Stimulated activated CD8-positive, alpha-beta memory T cell treated with anti-CD3 and anti-CD28 coated beads, Interleukin-4, amount 100 ng/mL, for 48 hours (primary cell): ENCODE data around the gene TOLLIP.
A peak's percentile ranks its signal among the peaks of the same experiment; 100 is the strongest.
"Not testable (repeated sequence)": the region's sequence is repeated elsewhere in the genome, so short reads cannot be mapped to it uniquely, and the experiment has no call there.

Experiments used
- DNase-seq: peaks from one replicate; pipeline ENCODE4 v3.0.0-alpha.2; 2020

TOLLIP gene

DNA sequence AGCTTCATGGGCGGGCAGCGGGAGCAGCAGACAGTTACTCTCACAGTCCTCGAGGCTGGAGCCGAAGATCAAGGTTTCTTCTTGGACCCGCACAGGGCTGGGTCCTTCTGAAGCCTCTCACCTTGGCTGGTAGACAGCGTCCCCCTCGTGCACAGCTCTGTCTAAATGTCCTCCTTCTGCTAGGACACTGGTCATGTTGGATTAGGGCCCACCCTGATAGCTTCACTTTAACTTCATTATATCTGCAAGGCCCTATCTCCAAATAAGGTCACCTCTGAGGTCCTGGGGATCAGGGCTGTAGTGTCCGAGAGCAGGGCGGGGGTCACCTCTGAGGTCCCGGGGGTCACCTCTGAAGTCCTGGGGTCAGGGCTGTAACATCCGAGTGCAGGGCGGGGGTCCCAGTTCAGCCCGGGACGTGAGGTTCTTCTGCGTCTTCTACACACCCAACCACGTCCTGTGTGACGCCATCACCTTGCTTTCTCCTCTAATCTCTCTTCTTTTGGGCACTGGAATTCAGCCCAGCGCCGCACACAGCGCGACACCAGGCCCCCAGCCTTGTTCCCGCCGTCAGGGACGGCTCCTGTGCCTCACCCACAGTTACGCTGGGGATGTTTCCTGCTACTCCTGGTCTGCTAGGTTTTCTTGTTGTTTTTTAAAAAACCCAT is 34.1 kb upstream of the TOLLIP start:
- DNase-seq, result no peak

DNA sequence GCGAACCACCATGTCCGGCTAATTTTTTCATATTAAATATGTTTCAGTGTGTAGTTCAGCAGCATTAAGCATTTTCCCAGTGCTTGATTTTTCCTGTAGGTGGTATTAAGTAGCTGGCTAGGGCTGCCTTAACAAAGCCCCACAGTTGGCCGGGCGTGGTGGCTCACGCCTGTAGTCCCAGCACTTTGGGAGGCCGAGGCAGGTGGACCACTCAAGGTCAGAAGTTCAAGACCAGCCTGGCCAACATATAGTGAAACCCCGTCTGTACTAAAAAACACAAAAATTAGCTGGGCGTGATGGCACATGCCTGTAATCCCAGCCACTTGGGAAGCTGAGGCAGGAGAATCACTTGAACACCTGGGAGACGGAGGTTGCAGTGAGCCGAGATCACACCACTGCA is 33.5 kb upstream of the TOLLIP start:
- DNase-seq, result no peak

DNA sequence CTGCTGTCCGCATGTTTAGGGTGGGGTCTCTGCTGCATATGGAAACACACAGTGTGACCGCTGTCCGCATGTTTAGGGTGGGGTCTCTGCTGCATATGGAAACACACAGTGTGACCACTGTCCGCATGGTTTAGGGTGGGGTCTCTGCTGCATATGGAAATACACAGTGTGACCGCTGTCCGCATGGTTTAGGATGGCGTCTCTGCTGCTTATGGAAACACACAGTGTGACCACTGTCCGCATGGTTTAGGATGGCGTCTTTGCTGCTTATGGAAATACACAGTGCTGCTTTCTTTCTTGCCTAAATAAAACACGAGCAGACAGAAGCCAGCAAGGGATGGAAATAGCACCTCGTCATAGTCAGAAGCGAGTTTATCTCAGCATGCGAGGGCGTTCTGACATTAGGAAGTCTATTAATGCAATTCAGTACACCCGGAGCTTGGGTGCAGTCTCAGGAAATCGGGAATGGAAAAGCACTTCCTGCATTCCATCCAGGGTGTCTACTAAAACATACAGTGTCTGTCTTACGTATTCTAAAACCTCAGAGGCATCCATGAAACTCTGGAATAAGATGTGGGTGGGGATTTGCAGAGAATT is 32.6 kb upstream of the TOLLIP start:
- DNase-seq, result no peak

DNA sequence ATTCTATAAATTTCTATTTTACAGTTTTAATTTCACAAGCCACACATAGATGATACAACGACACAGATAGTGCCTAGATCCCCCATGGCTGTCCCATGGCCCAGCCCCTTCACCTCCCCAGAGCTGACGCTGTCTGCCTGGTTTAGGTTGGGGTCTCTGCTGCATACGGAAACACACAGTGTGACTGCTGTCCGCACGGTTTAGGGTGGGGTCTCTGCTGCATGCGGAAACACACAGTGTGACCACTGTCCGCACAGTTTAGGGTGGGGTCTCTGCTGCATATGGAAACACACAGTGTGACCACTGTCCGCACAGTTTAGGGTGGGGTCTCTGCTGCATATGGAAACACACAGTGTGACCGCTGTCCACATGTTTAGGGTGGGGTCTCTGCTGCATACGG is 31.8 kb upstream of the TOLLIP start:
- not testable (repeated sequence) for DNase-seq

DNA sequence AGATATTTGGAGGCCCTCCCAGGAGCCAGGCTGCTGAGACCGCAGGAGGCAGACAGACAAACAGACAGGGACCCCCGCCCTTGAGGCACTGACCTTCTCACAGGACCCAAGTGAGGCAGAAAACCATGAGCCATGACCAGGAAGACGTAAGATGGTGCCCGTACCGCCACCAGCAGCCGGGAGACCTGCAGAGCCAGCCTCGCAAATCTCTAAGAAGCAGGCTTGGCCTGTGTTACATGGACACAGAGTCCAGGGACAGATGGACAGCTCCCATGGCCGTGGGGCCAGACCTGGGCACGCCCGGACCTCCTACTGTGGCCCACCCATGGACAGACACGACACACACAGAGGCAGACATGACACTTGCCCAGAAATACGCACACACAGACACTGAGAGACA is 30.7 kb upstream of the TOLLIP start:
- DNase-seq, result no peak

DNA sequence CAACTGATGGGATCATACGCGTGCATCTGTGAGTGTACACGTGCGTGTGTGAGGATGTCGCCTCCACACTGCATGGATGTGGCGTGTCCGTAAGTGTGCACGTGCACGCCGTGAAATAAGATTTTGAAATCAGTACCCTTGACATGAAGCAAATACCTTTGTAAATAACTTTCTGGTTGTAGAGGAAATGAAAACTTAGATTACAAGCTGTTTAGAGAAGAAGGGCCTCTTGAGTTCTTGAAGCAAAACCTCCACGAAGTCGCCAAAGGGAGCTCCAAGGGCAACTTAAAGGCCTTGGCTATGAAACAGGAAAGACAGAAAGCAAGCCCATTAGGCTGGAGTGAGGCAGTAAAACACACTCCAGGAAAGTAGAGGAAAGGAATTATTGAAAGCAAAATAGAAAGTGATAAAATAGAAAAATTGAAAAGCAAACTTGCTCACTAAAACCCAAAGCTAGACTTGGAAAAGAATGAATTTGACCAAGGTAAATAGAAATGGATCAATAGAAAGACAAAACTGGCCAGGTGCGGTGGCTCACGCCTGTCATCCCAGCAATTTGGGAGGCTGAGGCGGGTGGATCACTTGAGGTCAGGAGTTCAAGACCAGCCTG is 29.7 kb upstream of the TOLLIP start:
- DNase-seq, result no peak

DNA sequence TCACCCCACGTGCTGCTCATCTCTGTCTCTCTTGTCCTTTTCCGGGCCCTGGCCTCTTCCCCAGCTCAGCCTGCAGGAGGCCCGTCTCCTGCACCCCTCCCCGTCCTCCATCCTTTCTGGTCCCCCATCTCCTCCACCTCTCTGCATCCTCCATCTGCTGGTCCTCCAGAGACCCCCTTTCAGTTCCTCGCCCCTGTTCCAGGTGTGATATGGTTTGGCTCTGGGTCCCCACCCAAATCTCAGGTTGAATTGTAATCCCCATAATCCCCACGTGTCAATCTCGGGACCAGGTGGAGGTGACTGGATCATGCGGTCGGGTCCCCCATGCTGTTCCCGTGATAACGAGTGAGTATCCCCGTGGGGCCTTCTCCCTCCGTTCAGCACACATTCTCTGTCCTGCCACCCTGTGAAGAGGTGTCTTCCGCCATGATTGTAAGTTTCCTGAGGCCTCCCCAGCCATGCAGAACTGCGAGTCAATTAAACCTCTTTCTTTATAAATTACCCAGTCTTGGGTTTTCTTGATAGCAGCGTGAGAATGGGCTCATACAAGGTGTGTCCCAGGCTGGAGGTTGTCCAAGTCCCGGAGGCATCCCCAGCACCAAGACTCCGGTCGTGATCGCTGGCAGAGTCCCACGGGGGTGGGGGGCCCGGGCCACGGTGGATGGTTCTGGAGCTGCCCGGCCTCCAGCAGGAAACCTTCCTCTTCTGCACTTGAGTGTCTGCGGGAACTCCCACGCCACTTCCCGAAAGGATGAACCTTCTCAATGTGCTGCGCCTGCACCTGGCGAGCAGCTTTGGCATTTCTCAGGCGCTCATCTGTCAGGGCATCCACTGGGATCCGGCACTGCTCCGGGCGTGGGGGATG is 29.0 kb upstream of the TOLLIP start:
- no peak for DNase-seq

DNA sequence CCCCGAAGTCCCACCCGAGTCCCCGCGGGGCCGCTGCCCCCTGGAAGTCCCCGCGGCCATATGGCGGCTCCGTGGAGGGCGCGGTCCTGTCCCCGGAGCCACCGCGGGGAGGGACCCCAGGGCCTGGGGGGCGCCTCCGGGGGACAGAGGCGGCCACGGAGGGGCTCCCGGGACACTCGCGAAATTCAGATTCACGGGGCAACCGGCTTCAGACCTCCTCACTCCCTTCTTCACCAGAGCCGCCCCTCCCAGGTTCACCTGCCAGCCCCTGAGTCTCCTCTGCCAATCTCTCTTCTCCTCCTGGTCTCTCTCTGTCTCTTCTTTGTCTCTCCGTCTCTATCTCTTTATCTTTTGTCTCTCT is 28.2 kb upstream of the TOLLIP start:
- no peak for DNase-seq

DNA sequence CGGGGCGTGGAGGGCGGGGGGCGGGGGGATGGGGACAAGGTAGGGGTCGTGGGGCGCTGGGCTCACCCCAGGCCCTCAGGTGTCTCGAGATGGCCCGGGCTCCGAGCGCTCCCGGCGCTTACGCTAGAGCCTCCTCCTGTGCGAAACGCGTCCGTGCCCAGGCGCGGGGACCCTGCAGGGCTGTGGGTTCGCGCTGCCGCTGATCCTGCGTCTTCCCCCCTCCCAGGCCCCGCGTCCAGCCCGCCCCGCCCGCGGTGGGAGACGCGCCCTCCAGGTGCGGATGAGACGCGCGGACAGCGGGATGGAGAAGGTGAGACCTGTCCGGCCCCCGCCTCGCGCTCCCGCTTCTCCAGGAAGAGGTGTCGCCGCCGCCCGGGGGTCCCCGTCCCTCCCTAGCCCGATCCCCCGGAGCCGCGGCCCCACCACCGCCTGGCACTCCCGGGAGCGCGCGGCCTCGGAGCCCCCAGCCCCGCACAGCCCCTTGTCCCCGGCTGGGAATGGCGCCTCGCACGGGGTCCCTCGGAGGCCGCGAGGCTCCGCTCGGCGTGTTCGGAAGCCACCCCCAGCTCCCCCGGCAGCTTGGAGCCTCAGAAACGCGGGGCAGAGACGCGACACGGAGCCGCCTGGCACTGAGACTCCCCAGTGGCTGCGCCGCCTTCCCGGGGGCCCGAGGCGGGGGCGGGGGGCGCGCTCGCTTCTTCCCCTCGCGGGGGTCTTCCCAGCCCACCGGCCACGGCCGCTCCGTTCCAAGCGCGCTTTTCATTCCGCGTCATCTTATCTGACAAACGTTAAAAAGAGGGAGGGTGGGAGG is 27.6 kb upstream of the TOLLIP start:
- peak; percentile 49 for DNase-seq

DNA sequence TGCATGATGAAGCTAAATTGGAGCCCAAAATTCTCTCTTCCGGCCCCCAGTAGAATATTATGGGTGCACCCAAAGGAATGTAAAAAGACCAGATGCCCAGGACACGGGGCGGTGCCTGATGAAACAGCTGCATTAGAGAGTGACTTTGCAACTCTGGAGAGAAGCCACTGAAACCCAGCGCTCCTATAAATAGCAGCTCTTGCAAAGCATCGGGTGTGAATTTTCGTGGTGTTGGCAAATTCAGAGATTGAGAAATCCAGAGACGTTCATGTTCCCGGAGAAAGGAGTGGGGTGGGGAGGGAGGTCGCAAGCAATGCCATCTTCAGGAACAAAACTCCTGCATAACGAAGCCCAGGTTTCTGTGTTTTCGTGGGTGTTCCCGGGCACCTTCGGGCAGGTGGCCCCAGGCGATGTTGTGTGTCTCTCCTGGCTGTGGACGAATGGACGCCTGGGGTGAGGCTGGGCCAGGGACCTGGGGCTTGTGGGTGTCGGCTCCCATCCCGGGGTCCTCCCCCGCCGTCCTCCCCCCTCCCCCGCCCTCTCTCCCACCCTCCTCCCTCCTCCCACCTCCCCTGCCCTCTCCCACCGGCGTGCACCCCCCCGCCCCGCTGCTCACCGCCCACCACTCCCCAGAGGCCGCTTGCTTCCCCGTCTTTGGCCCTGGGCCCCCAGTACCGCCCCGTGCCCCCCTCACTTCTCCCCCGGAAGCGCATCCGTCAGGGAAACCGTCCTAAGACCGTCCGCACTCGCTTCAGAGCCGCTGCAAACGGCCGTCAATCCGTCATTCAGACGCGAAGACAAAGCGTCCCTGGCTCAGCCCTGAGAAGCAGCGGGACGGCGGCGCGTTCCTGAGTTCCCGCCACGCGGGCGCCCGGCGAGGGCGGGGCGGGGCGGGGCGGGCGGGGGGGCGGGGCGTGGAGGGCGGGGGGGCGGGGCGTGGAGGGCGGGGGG is 26.7 kb upstream of the TOLLIP start:
- peak; percentile 70 for DNase-seq

DNA sequence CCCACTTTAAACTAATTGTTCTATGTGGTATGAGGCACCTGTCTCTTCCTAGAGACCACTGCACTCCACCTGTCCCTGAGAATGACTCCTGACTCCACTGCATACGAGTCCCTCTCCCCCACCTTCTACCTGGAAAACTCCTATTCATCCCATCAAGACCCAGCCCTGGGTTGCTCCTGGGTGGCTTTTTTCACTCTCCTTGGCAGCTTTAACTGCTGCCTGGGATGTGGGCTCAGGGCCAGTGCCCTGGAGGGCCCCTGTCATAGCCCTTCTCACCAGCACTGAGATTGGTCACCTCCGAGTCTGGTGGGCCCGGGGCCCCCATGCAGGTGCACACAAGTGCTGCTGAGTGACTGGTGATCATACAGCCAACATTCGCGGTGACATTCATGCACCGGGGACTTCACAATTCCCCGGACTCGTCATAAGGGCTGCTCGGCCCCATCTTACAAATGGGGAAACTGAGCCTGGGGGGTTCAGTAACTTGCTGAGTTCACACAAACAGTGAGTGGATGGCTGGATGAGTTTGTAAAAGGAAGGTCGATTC is 25.9 kb upstream of the TOLLIP start:
- no peak for DNase-seq

DNA sequence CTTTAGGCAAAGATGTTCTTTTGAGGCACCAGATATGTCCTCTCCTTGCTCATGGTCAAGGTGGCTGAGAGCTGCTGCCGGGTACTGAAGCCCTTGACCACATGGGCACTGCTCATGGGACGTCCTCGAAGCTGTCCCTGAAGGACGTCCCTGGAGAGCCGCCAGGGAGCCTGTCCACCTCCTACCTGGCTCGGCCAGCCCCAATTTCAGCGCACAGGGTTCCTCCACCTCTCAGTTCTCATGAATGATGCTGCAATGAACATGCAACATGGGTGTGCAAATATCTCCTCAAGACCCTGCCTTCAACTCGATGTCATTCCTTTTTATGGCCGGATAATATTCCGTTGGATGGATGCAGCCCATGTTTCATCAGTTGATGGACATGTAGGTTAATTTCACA is 24.4 kb upstream of the TOLLIP start:
- DNase-seq, result no peak

DNA sequence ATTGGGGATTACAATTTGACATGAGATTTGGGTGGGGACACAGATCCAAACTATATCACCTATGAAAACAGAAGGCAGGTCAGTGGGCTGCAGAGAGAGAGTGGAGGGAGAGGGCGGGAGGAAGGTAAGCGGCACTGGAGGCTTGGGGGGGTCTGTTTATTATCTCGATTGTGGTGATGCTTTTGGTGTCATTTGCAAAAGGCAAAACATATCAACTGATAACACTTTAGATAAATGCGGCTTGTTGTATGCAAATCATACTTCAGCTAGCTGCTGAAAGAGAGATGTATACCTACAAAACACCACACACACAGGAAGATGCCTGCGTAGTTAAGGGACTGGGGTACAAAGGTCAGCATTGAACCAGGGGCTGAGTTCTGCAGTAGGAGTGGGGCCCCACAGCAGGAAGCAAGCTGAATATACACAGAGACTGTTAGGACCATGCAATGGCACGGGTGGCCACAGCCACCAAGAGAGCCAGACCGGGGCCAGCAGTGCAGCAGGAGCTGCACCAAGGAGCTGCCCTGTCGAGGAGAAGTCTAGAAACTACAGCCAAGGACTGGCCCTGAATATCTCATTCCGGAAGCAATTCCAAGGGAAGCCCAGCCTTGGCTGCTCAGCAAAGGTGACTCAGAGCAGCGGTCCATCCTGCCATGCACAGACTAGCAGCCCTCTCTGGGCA is 23.8 kb upstream of the TOLLIP start:
- no peak for DNase-seq

DNA sequence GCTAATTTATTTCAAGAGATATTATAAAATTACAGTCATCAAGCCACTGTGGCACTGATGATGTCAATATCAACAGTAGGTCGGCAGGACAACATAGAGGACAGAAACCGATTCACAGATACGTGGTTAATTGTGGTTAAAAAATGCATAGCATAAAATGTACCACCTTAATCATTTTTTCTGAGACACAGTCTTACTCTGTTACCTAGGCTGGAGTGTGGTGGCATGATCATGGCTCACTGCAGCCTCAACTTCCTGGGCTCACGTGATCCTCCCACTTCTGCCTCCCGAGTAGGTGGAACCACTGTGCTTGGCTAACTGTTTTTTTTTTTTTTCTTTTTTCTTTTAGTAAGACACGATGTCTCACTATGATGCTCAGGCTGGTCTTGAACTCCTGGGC is 21.0 kb upstream of the TOLLIP start:
- peak; percentile 52 for DNase-seq

DNA sequence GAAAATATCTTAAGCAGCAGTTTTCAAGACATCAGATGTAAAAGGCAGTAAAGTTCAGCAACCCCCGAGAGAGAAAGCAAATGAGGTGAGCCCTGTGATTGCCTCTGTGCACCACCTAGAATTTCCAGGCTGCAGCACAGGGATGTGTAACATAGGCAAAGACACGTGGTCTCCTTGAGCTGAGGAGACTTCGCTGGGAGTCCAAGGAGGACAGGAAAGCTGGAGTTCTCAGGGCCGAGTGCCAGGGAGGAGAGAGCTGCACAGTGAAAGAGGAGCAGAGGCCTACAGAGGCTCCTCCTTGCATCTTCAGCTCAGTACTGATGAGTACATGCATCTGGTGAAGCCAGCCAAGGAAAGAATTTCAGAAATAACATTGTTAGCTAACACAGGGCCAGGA is 17.6 kb upstream of the TOLLIP start:
- no peak for DNase-seq

DNA sequence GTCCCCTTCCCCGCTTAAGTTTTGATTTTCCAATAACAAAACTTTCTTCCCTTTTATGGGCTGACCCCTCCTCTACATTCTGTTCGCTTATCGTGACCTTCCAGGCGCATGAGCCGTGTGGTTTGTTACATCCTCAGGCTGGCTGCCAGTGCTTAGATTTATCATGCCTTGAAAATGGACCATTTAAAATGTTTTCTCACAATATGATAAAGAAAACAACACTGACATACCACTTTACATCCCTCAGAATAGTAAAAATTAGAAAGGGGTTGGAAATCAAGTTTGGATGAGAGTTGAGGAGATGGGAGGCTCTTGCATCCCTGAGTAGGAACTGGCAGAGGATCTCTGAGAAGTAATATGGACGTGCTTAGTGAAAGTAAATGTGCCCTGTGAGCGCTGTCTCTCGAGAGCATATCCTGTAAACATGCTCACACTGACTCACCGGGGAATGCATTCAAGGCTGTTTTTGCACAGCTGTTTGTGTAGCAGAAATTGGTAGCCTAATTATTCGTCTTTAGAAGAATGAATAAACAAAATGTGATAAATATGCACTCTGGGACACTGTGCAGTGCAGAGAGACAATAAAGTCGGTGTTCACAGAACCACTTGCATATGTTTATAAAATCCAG is 17.1 kb upstream of the TOLLIP start:
- no peak for DNase-seq

DNA sequence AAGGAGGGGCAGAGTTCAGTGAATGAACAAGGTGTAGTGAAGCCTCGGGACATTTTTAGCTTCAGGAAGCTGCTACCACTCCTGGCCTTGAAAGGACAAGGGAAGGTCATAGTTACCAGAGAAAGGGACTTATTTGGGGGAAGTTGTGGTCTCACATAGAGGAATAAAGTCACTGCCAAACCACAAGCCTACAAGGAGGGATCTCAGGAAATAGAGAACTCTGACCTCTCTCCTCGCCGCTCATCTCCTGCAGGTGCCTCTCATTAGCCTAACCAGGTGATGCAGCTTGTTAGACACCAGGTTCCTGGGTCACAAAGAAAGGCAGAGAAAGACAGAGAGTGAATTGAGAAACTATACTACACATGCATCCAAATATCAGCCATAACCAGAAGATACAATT is 14.3 kb upstream of the TOLLIP start:
- DNase-seq, result no peak

DNA sequence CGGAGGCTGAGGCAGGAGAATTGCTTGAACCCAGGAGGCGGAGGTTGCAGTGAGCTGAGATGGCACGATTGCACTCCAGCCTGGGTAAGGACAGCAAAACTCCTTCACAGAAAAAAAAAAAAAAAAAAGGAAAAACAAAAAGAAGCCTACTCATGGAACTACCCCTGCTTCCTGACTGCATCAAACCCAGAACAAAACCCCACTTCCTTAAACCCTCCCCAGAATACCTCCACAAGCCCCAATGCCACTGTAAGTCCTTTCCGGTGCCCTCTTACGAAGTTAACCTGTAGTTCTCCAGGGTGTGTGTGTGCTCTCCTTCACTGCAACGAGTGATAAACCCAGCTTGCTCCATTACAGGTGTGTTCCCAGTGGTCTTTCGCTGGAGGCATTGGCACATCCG is 8.6 kb upstream of the TOLLIP start:
- no peak for DNase-seq

DNA sequence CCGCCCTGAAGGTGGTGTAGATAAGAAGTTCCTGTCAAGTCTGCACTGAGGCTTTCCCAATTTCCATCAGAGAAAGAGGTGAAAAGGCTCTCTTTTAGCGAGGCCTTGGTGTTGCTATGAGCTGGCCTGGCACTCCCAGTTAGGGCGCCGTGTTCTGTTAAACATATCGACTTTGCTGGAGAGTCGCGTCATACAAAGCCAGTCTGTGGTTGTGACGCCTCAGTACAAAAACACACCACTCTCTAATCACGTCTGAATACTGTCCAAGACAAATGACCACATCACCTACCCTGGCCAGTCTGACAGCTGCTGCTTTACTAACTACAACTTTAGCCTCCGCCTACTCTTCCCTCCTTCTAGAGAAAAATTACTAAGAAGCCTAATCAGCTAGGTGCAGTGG is 8.0 kb upstream of the TOLLIP start:
- no peak for DNase-seq

DNA sequence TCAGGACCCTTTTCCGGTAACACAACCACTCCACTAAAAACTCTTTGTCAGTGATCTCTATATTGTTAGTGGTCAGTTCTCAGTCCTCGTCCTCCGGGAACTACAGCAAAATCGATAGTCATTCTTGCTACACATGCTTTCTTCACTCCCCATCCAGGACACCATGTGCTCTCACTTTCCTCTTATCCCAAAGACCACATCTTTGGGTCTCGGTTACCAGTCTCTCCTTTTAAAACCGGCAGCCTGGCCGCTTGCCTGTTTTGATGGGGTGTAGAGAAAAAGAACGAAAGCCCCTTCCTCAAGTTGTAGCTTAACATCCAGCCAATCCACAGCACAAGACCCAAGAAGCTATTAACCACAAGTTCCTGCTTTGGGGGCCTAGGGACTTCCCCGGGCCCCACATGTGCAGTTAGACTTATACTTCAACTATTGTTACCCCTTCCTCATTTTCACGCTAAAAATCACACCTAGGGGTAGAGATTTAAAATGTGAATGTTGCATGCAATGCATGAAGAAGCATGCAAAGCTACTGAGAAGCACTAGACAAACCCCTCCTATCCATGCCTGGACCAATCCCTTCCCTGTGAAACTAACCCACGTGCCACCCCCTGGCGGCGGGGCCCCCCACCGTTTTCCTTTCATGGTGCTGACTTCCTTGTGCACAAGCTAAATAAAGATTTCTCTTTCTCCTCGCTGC is 1.5 kb upstream of the TOLLIP start:
- peak; percentile 74 for DNase-seq
